ENCODE measurements around the gene TRPC1. TPM values are rescaled to one million over a fixed set of nuclear protein-coding genes. Genes with fewer than 3 reads are reported as not detected.

TRPC1 gene
- total RNA-seq, 2 donors from 2014 or later, result 1.8 to 2.2 TPM

DNA sequence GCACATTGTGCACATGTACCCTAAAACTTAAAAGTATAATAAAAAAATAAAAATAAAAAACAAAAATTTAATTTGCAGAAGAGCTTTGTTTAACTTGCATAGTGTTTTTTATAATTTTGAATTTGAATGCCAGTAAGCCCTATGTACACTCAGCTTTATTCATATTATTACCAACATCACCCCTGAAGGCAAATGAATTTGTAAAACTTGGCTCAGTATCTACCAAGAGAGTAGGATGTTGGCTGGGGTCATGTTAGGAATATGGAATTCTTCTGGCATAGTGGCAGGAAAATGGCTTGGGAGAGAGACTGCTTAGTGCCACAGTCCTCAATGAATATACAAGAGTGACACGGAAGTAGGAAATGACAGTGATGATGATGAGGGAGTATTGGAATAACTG, 30.7 kb downstream of the TRPC1 start:
- Histone ChIP-seq H3K27ac (no peak overlapping the region), H3K27me3 (no peaks in the 10 kb centered on the region), H3K9ac (ENCODE audit: low read depth in 2 of 2, low read length in 2 of 2) (no peak overlapping the region), H3K9me3 (no peaks in the 10 kb centered on the region), H3K4me1 (no peaks in the 10 kb centered on the region), H3K4me3 (no peak overlapping the region), H3K36me3 (no peaks in the 10 kb centered on the region)
- no peak for DNase-seq
- intact Hi-C loops (cut with DNase I), result no loop called here
- TF ChIP-seq, protein P1, sequence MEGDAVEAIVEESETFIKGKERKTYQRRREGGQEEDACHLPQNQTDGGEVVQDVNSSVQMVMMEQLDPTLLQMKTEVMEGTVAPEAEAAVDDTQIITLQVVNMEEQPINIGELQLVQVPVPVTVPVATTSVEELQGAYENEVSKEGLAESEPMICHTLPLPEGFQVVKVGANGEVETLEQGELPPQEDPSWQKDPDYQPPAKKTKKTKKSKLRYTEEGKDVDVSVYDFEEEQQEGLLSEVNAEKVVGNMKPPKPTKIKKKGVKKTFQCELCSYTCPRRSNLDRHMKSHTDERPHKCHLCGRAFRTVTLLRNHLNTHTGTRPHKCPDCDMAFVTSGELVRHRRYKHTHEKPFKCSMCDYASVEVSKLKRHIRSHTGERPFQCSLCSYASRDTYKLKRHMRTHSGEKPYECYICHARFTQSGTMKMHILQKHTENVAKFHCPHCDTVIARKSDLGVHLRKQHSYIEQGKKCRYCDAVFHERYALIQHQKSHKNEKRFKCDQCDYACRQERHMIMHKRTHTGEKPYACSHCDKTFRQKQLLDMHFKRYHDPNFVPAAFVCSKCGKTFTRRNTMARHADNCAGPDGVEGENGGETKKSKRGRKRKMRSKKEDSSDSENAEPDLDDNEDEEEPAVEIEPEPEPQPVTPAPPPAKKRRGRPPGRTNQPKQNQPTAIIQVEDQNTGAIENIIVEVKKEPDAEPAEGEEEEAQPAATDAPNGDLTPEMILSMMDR (IDR thresholded peaks at IDR 0.05), result no peak

DNA sequence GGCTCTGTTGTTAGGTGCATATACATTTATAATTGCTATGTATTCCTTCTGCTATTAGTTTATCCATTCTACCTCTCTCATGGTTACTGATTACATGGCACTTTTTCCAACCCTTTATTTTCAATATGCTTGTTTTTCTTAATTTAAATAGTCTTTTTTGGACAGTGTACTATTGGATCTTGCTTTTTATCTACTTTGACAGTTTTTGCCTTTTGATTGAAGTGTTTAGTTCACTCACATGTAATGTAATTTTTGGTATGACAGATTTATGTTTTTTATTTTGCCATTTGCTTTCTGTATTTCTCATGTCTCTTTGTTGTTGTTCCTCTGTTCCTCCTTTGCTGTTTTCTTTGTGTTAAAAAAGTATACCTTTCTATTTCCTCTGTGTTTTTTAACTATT, 44.5 kb downstream of the TRPC1 start:
- H3K27ac ChIP-seq, result no peak overlapping the region
- no peaks in the 10 kb centered on the region for H3K36me3 ChIP-seq
- TF ChIP-seq, protein P1 (IDR thresholded peaks at IDR 0.05), result no peak
- intact Hi-C loops (cut with DNase I), result no loop called here
- H3K4me3 ChIP-seq, result no peak overlapping the region
- H3K4me1 ChIP-seq, result no peaks in the 10 kb centered on the region
- no peaks in the 10 kb centered on the region for H3K9me3 ChIP-seq
- no peak overlapping the region for H3K9ac ChIP-seq (ENCODE audit: low read depth in 2 of 2, low read length in 2 of 2)
- no peaks in the 10 kb centered on the region for H3K27me3 ChIP-seq
- no peak for DNase-seq

DNA sequence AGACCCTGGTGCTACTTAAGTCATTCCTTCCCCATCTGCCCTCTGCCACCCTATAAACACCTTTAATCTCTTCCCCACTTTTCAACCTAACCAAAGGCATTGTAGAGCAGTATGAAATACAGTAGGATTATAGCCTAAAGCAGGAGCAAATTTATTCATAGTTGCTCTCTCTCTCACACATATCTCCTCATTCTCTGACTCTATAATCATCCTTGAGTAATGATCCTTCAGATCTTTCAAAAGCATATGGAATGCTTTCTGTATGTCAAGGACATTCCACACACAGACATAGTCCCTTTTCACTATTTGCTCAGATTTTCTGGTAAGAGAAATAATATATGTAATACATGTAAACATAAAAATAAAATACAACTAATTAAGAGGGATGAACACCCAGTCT, 54.1 kb downstream of the TRPC1 start:
- Histone ChIP-seq H3K36me3 (no peaks in the 10 kb centered on the region), H3K27ac (no peak overlapping the region), H3K27me3 (no peaks in the 10 kb centered on the region), H3K9me3 (no peaks in the 10 kb centered on the region), H3K9ac (ENCODE audit: low read depth in 2 of 2, low read length in 2 of 2) (no peak overlapping the region), H3K4me3 (no peak overlapping the region), H3K4me1 (no peaks in the 10 kb centered on the region)
- no peak for DNase-seq
- TF ChIP-seq, protein P1 (IDR thresholded peaks at IDR 0.05), result no peak
- intact Hi-C loops (cut with DNase I), result no loop called here

DNA sequence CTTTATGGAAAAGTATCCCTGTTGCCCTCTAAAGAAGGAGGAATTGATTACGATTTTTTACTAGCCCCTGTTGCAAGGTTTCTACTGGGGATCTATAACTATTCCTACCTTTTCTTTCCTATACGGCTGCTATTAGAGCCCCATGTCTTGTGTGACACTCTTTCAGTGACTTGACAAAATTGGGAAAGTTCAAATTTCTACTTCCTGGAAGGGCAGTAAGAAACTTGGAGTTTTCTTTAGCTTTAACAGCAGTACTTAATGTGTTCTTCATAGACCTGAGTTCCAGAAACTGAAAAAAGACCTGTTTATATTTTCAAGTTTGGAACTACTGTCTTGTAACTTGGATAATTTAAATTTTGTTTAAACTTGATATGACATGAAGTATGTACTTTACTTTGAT, 54.7 kb downstream of the TRPC1 start:
- DNase-seq, result no peak
- TF ChIP-seq, protein P1 (IDR thresholded peaks at IDR 0.05), result no peak
- intact Hi-C loops (cut with DNase I), result no loop called here
- Histone ChIP-seq H3K27me3 (no peaks in the 10 kb centered on the region), H3K36me3 (no peaks in the 10 kb centered on the region), H3K4me1 (no peaks in the 10 kb centered on the region), H3K4me3 (no peak overlapping the region), H3K9me3 (no peaks in the 10 kb centered on the region), H3K27ac (no peak overlapping the region), H3K9ac (ENCODE audit: low read depth in 2 of 2, low read length in 2 of 2) (no peak overlapping the region)

DNA sequence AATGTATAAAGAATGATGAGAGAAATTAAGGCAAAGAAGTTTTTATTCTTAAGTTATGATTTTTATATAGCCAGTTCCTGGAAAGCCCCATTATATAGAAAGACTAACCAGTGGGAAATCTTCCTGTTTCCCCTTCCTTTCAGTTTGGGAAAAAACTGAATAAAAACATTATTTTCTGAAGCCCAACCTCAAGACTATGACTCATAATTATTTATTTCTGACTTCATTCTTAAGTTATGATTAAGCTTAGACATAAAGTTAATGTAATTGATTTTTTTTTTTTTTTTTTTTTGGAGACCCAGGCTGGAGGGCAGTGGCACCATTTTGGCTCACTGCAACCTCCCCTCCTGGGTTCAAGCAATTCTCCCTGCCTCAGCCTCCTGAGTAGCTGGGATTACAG, 55.8 kb downstream of the TRPC1 start:
- no peak for DNase-seq
- H3K9ac ChIP-seq (ENCODE audit: low read depth in 2 of 2, low read length in 2 of 2), result no peak overlapping the region
- H3K4me3 ChIP-seq, result no peak overlapping the region
- intact Hi-C loops (cut with DNase I), result no loop called here
- TF ChIP-seq, protein P1 (IDR thresholded peaks at IDR 0.05), result no peak
- no peaks in the 10 kb centered on the region for H3K36me3 ChIP-seq
- H3K27ac ChIP-seq, result no peak overlapping the region
- no peaks in the 10 kb centered on the region for H3K9me3 ChIP-seq
- no peaks in the 10 kb centered on the region for H3K27me3 ChIP-seq
- no peaks in the 10 kb centered on the region for H3K4me1 ChIP-seq

DNA sequence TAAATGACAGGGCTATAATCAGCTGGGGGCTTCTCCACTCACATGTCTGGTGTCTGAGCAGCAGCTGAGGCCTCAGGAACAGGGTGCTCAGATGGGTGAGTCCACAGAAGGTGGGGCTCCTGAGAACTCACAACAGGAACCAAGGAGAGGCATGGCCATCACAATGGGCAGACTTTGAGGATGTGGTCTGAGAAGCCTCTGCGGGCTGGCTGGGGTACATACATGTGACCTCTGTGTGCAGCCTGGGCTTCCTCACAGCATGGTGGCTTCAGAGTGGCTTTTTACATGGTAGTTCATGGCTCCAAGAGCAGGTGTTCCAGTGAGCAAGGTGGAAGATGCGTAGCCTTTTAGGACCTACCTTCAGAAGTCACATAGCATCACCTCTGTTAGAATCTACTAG, 58.8 kb downstream of the TRPC1 start:
- Histone ChIP-seq H3K4me3 (no peak overlapping the region), H3K27ac (no peak overlapping the region), H3K4me1 (no peaks in the 10 kb centered on the region), H3K27me3 (no peaks in the 10 kb centered on the region), H3K9ac (ENCODE audit: low read depth in 2 of 2, low read length in 2 of 2) (no peak overlapping the region), H3K36me3 (no peaks in the 10 kb centered on the region), H3K9me3 (no peaks in the 10 kb centered on the region)
- DNase-seq, result no peak
- TF ChIP-seq, protein P1 (IDR thresholded peaks at IDR 0.05), result no peak
- intact Hi-C loops (cut with DNase I), result no loop called here
